Measurements from ENCODE around the gene CHST6.

Gene CHST6

DNA sequence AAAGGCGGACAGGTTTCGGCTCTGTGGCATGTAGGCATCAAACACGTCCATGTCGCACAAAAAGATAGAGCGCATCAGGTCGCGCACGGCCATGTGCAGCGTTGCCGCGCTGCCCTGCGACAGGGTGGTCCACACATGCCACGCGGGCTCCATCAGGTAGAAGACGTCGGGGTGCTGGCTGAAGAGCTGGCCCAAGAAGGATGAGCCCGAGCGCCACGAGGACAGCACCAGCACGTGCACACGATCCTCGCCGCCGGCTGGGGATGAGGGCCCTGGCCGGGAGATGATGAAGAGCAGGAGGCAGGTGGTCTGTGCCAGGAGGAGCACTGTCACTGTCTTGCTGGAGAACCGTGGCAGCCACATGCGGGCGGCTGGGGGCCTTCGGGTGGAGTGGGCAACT is 34.7 kb upstream of the CHST6 start:
- no peaks in the 10 kb centered on the region for H3F3A ChIP-seq (ENCODE audit: control insufficient read depth, insufficient read depth)
- no peaks in the 10 kb centered on the region for H3K79me2 ChIP-seq (ENCODE audit: control insufficient read depth, low read length)
- H3K4me3 ChIP-seq (ENCODE audit: low read length), result no peak overlapping the region
- H4K20me1 ChIP-seq (ENCODE audit: control insufficient read depth, insufficient read depth, low read depth, low read length), result no peaks in the 10 kb centered on the region
- H3K4me2 ChIP-seq (ENCODE audit: low read length), result no peak overlapping the region
- TF ChIP-seq EZH2phosphoT487 (IDR thresholded peaks at IDR 0.05; ENCODE audit: borderline replicate concordance, low read length) (no peak), CTCF (IDR thresholded peaks at IDR 0.05; ENCODE audit: low read depth, low read length, poor library complexity, severe bottlenecking) (no peak)
- H3K36me3 ChIP-seq (ENCODE audit: control insufficient read depth, low read length), result no peaks in the 10 kb centered on the region
- no peaks in the 10 kb centered on the region for H3K27me3 ChIP-seq (ENCODE audit: control insufficient read depth, low read length)
- H3K9me3 ChIP-seq (ENCODE audit: control insufficient read depth, insufficient read depth, low read length), result no peaks in the 10 kb centered on the region
- no peaks in the 10 kb centered on the region for H3K9me2 ChIP-seq (replicated peaks; ENCODE audit: control insufficient read depth, low read length)
- H3K27ac ChIP-seq (ENCODE audit: low read depth, low read length), result no peak overlapping the region
- no peaks in the 10 kb centered on the region for H3K4me1 ChIP-seq (ENCODE audit: control insufficient read depth, low read length)

DNA sequence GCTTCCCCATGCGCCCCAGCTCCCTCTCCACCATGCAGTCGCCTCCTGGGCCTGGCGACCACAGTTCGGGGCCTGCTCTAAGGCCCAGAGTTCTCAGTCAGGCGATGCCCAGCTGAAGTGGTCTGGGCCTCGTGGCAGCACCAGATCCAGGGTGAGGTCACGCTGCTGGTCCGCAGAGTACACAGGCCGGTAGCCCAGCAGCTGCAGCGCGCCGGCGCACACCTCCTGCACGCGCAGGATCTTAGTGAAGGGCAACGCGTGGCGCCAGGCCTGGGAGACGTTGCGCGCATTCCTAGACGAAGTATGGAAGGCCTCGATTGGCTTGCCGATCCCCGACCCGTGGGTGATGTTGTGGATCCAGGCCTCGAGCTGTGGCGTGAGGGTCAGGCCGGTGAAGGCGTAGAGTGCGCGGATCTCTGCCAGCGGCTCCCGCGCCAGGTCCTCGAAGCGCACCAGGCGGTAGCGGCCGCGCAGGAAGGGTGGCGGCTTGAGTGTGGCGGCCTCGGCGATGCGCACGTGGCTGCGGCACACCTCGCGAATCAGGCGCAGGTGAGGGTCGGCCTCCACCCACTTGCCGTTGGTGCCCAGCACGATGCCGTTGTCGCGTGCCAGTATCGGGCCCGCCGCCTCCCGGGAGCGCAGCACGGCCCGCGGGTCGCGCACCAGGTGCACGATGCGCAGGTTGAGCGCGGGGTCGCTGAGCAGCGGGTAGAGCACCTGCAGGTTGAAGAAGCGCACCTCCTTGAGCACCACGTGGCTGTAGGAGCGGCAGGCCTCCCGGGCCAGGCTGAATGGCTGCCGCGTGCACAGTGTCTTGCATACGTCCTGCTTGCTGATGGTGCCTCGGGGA is 34.0 kb upstream of the CHST6 start:
- H3K9me2 ChIP-seq (replicated peaks; ENCODE audit: control insufficient read depth, low read length), result no peaks in the 10 kb centered on the region
- H3K4me3 ChIP-seq (ENCODE audit: low read length), result no peak overlapping the region
- no peak overlapping the region for H3K4me2 ChIP-seq (ENCODE audit: low read length)
- no peak overlapping the region for H3K27ac ChIP-seq (ENCODE audit: low read depth, low read length)
- H3K4me1 ChIP-seq (ENCODE audit: control insufficient read depth, low read length), result no peaks in the 10 kb centered on the region
- H3F3A ChIP-seq (ENCODE audit: control insufficient read depth, insufficient read depth), result no peaks in the 10 kb centered on the region
- no peaks in the 10 kb centered on the region for H3K79me2 ChIP-seq (ENCODE audit: control insufficient read depth, low read length)
- H3K36me3 ChIP-seq (ENCODE audit: control insufficient read depth, low read length), result no peaks in the 10 kb centered on the region
- no peaks in the 10 kb centered on the region for H3K9me3 ChIP-seq (ENCODE audit: control insufficient read depth, insufficient read depth, low read length)
- no peak for TF ChIP-seq EZH2phosphoT487 (IDR thresholded peaks at IDR 0.05; ENCODE audit: borderline replicate concordance, low read length)
- TF ChIP-seq CTCF (IDR thresholded peaks at IDR 0.05; ENCODE audit: low read depth, low read length, poor library complexity, severe bottlenecking), result no peak
- H4K20me1 ChIP-seq (ENCODE audit: control insufficient read depth, insufficient read depth, low read depth, low read length), result no peaks in the 10 kb centered on the region
- no peaks in the 10 kb centered on the region for H3K27me3 ChIP-seq (ENCODE audit: control insufficient read depth, low read length)

GRCh38 chr16:75527825-75528299 is 32.6 kb upstream of the CHST6 start:
- H3K9me3 ChIP-seq (ENCODE audit: control insufficient read depth, insufficient read depth, low read length), result no peaks in the 10 kb centered on the region
- no peak overlapping the region for H3K4me2 ChIP-seq (ENCODE audit: low read length)
- H3K9me2 ChIP-seq (replicated peaks; ENCODE audit: control insufficient read depth, low read length), result no peaks in the 10 kb centered on the region
- H3F3A ChIP-seq (ENCODE audit: control insufficient read depth, insufficient read depth), result no peaks in the 10 kb centered on the region
- no peak overlapping the region for H3K27ac ChIP-seq (ENCODE audit: low read depth, low read length)
- no peaks in the 10 kb centered on the region for H4K20me1 ChIP-seq (ENCODE audit: control insufficient read depth, insufficient read depth, low read depth, low read length)
- no peaks in the 10 kb centered on the region for H3K4me1 ChIP-seq (ENCODE audit: control insufficient read depth, low read length)
- no peaks in the 10 kb centered on the region for H3K36me3 ChIP-seq (ENCODE audit: control insufficient read depth, low read length)
- no peak for TF ChIP-seq EZH2phosphoT487 (IDR thresholded peaks at IDR 0.05; ENCODE audit: borderline replicate concordance, low read length)
- TF ChIP-seq CTCF (IDR thresholded peaks at IDR 0.05; ENCODE audit: low read depth, low read length, poor library complexity, severe bottlenecking), result no peak
- no peaks in the 10 kb centered on the region for H3K27me3 ChIP-seq (ENCODE audit: control insufficient read depth, low read length)
- no peak overlapping the region for H3K4me3 ChIP-seq (ENCODE audit: low read length)
- no peaks in the 10 kb centered on the region for H3K79me2 ChIP-seq (ENCODE audit: control insufficient read depth, low read length)
